B cell (primary cell): Measurements from ENCODE around the gene MUC4. TPM values are rescaled to one million over a fixed set of nuclear protein-coding genes. Genes with fewer than 3 reads are reported as not detected.

Experiments used
- ATAC-seq: fragments of 200-7000 bp; cut with Tn5 transposase; one replicate; pipeline ENCODE4 v1.10.0; 2021; ENCODE audit warnings: low read depth, mild to moderate bottlenecking, moderate number of reproducible peaks, moderate library complexity
- CTCF ChIA-PET: fragments of 350-600 bp; sonication (Branson Sonifier 250); formaldehyde crosslinking; loops from one replicate; lab custom pipeline; 2021; ENCODE audit warnings: antibody characterized with exemption, inconsistent platforms; lab: Charles Lee
- POLR2A ChIA-PET: fragments of 350-600 bp; sonication (Branson Sonifier 250); formaldehyde crosslinking; loops from one replicate; lab custom pipeline; 2021; ENCODE audit warnings: antibody characterized with exemption; lab: Charles Lee
- DNase-seq: peaks from one replicate; pipeline ENCODE4 v3.0.0; 2013
- H2AFZ ChIP-seq: 2 replicates; pipeline ENCODE4 v1.6.1; 2012; ENCODE audit warnings: mild to moderate bottlenecking, low read depth, low read length; ENCODE audit not compliant: insufficient read depth, poor library complexity, severe bottlenecking
- H3K27ac ChIP-seq, 2 donors: 1 replicate in 1 of 2; 2 replicates in 1 of 2; pipeline ENCODE4 v1.5.1; 2012 to 2013; ENCODE audit warnings: low read length in 2 of 2, mild to moderate bottlenecking in 2 of 2, moderate library complexity in 1 of 2
- H3K27me3 ChIP-seq, 4 experiments: fragments of 200-600 bp in 1 of 4; sonication (generic) in 1 of 4; replicated peaks in 1 of 4; 1 replicate in 2 of 4; 2 replicates in 2 of 4; pipeline versions ENCODE4 v1.6.1 to v1.7.0; 2013 to 2016; ENCODE audit warnings: low read length in 3 of 4, mild to moderate bottlenecking in 2 of 4, mixed read lengths in 1 of 4, moderate library complexity in 1 of 4; ENCODE audit not compliant: insufficient read depth in 4 of 4, control insufficient read depth in 3 of 4; ENCODE audit errors: control extremely low read depth in 1 of 4
- H3K36me3 ChIP-seq, 2 experiments: replicated peaks in 1 of 2; 1 replicate in 1 of 2; 2 replicates in 1 of 2; pipeline versions ENCODE4 v1.6.1 to v1.7.1; 2013; ENCODE audit warnings: low read length in 1 of 2; ENCODE audit not compliant: insufficient read depth in 2 of 2, control insufficient read depth in 1 of 2; ENCODE audit errors: control extremely low read depth in 1 of 2, extremely low read depth in 1 of 2
- H3K4me1 ChIP-seq, 2 donors: fragments of 200-600 bp in 1 of 2; sonication (generic) in 1 of 2; 1 replicate in 1 of 2; 2 replicates in 1 of 2; pipeline versions ENCODE4 v1.5.1 to v1.6.1; 2013 to 2017; ENCODE audit warnings: low read length in 2 of 2; ENCODE audit not compliant: control insufficient read depth in 2 of 2, insufficient read depth in 2 of 2
- H3K4me2 ChIP-seq: replicated peaks from 2 replicates; pipeline ENCODE3; 2012; ENCODE audit warnings: mild to moderate bottlenecking, low read depth, low read length; ENCODE audit not compliant: poor library complexity, severe bottlenecking
- H3K4me3 ChIP-seq, 5 experiments: fragments of 200-600 bp in 1 of 5; sonication (generic) in 1 of 5; 1 replicate in 3 of 5; 2 replicates in 2 of 5; pipeline versions ENCODE4 v1.5.1 to v1.7.0; 2011 to 2016; ENCODE audit warnings: low read length in 4 of 5, mild to moderate bottlenecking in 4 of 5, low read depth in 2 of 5, control low read depth in 1 of 5, moderate library complexity in 1 of 5; ENCODE audit not compliant: insufficient read depth in 1 of 5; ENCODE audit errors: control extremely low read depth in 1 of 5, extremely low read depth in 1 of 5
- H3K79me2 ChIP-seq: fragments of 200-600 bp; sonication (generic); one replicate; pipeline ENCODE4 v1.6.0; 2016; ENCODE audit warnings: low read length; ENCODE audit not compliant: control insufficient read depth, insufficient read depth
- H3K9ac ChIP-seq: fragments of 200-600 bp; sonication (generic); 2 replicates; pipeline ENCODE4 v1.6.1; 2017; ENCODE audit warnings: mild to moderate bottlenecking, low read length, moderate library complexity
- H3K9me3 ChIP-seq, 3 donors: one replicate each; pipeline versions ENCODE4 v1.6.1 to v1.7.1; 2013; ENCODE audit warnings: low read length in 2 of 3; ENCODE audit not compliant: control insufficient read depth in 2 of 3, insufficient read depth in 1 of 3; ENCODE audit errors: control extremely low read depth in 1 of 3
- H4K20me1 ChIP-seq: 2 replicates; pipeline ENCODE4 v1.6.0; 2012; ENCODE audit warnings: mild to moderate bottlenecking, low read length; ENCODE audit not compliant: insufficient read depth, control insufficient read depth, poor library complexity, severe bottlenecking
- H3K27ac Mint-ChIP-seq: one replicate; pipeline ENCODE4 v1.8.0; 2021; ENCODE audit warnings: mixed read lengths
- H3K27me3 Mint-ChIP-seq: one replicate; pipeline ENCODE4 v1.8.0; 2021; ENCODE audit warnings: mixed read lengths
- H3K4me1 Mint-ChIP-seq: one replicate; pipeline ENCODE4 v1.8.0; 2021; ENCODE audit warnings: mixed read lengths
- H3K4me3 Mint-ChIP-seq: one replicate; pipeline ENCODE4 v1.8.0; 2021; ENCODE audit warnings: mixed read lengths
- H3K9me3 Mint-ChIP-seq: one replicate; pipeline ENCODE4 v1.8.0; 2022; ENCODE audit warnings: mixed read lengths; ENCODE audit not compliant: insufficient read depth
- CTCF ChIP-seq: fragments of 200-600 bp; IDR thresholded peaks from one replicate; pipeline ENCODE4 v1.8.0; 2022; ENCODE audit warnings: antibody characterized with exemption, mild to moderate bottlenecking
- EZH2 ChIP-seq: IDR thresholded peaks from 2 replicates; pipeline ENCODE4 v1.6.1; 2012; ENCODE audit warnings: borderline replicate concordance, low read depth, mild to moderate bottlenecking, moderate library complexity, low read length; ENCODE audit not compliant: insufficient read depth, poor library complexity, severe bottlenecking
- WGBS: methylation state at CpG from one replicate; pipeline ENCODE4 v1.1.5; 2013; ENCODE audit warnings: missing lambda C conversion rate; ENCODE audit not compliant: insufficient coverage; 5-methylcytosine and 5-hydroxymethylcytosine counted together
- intact Hi-C: fragments of 100-400 bp; cut with micrococcal nuclease; formaldehyde crosslinking; loops from one replicate; pipeline ENCODE4 v1.10.0; 2022
- polyA plus RNA-seq: library from polyadenylated mRNA; depleted of rRNA; stranded (reverse); fragments of >200 nt; gene quantifications from 2 replicates; pipeline ENCODE4 v1.2.3, GENCODE V29; 2012
- total RNA-seq, 2 donors: library from RNA; stranded (reverse); fragments of 120-200 nt in 1 of 2; gene quantifications; 1 replicate in 1 of 2; 2 replicates in 1 of 2; pipeline versions ENCODE4 v1.2.3 to v1.2.4, GENCODE V29; 2013 to 2022

MUC4 gene
- total and polyA plus RNA-seq, 2 donors (not counting 1 experiment from before 2014, with no cell fraction given): 0.22 to 1.2 TPM

GRCh38 chr3:195860456-195860855 is 48.7 kb upstream of the MUC4 start:
- ChIA-PET CTCF (interaction anchor here (0.6 to 9.5 kb wide), 11 partner anchors 8 to 84 kb away, joined by 3 to 233 read pairs (median 6); no protein-coding TSS in a partner anchor), POLR2A (interaction anchor here (1.7 kb wide), 1 partner anchor 47 kb away, joined by 7 read pairs; no protein-coding TSS in a partner anchor)
- WGBS: 93% methylated on average over 3 of the region's 6 CpGs
- no peak overlapping the region for H3K27ac ChIP-seq
- Mint-ChIP-seq H3K4me3 (no peak overlapping the region), H3K27ac (no peak overlapping the region), H3K27me3 (peaks cover 2% of the 10 kb centered on the region), H3K9me3 (no peaks in the 10 kb centered on the region), H3K4me1 (peaks cover 11% of the 10 kb centered on the region)
- no peak overlapping the region for H3K4me3 ChIP-seq
- no peak overlapping the region for H2AFZ ChIP-seq
- no peaks in the 10 kb centered on the region for H3K79me2 ChIP-seq
- peaks cover 0 to 7% of the 10 kb centered on the region in 2 donors for H3K4me1 ChIP-seq
- peaks cover 0 to 3% (median 0%) of the 10 kb centered on the region in 4 experiments for H3K27me3 ChIP-seq
- no peak for ATAC-seq
- H3K9ac ChIP-seq: no peak overlapping the region
- no peaks in the 10 kb centered on the region for H3K9me3 ChIP-seq
- peaks cover 4% of the 10 kb centered on the region for H4K20me1 ChIP-seq
- H3K36me3 ChIP-seq: peaks cover 0 to 13% of the 10 kb centered on the region in 2 experiments
- no peak for DNase-seq
- no peak for TF ChIP-seq EZH2
- no peak for TF ChIP-seq CTCF
- intact Hi-C loops: no loop called here
- H3K4me2 ChIP-seq: no peak overlapping the region

DNA sequence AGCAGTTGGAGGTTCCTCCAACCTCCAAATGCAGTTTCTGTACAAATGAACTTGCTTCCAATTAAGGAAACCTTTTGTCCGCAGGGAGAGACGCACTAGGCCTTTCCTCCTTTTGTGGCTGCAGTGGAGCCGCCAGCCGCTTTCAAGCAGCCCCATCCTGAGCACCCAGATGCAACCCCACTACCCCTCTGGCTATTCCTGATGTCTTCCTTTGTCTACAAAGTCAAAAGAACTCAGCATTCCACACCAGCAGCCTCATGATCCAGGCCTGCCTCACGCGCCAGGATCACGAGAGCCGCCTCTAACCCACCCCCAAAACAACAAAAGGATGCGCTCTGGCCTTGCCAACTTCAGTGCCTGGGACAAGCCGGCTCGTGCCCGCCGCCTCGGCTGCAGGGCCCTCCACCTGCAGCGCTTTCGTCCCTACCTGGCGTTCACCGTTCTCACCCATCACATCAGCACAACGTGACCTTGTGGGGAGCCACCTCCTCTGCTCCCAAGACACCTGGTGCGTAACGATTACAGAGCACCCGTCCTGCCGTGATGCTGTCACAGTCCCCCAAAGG is 48.2 kb upstream of the MUC4 start:
- Histone ChIP-seq H3K9me3 (no peaks in the 10 kb centered on the region), H3K4me3 (peak overlapping the region in 1 of 5 experiments; percentile 40), H2AFZ (peak overlapping the region; percentile 58), H3K36me3 (peaks cover 0 to 13% of the 10 kb centered on the region in 2 experiments), H3K27ac (no peak overlapping the region), H3K9ac (peak overlapping the region; percentile 6), H4K20me1 (peaks cover 4% of the 10 kb centered on the region), H3K27me3 (peaks cover 0 to 3% (median 0%) of the 10 kb centered on the region in 4 experiments), H3K4me2 (peak overlapping the region; percentile 65), H3K79me2 (no peaks in the 10 kb centered on the region), H3K4me1 (peaks cover 0 to 7% of the 10 kb centered on the region in 2 donors)
- DNase-seq: no peak
- intact Hi-C loops: loop anchor here (1.0 to 10.0 kb wide), 4 partner anchors 34 to 235 kb away; no protein-coding TSS in a partner anchor
- TF ChIP-seq CTCF (no peak), EZH2 (no peak)
- Mint-ChIP-seq H3K4me1 (peaks cover 11% of the 10 kb centered on the region), H3K27me3 (peaks cover 4% of the 10 kb centered on the region), H3K4me3 (no peak overlapping the region), H3K9me3 (no peaks in the 10 kb centered on the region), H3K27ac (no peak overlapping the region)
- POLR2A ChIA-PET: interaction anchor here (1.0 to 1.8 kb wide), 3 partner anchors 35 to 55 kb away, joined by 4 read pairs; no protein-coding TSS in a partner anchor
- 89% methylated on average over 23 of the region's 23 CpGs for WGBS
- no peak for ATAC-seq
- CTCF ChIA-PET: interaction anchor here (0.6 to 9.5 kb wide), 14 partner anchors 10 to 80 kb away, joined by 3 to 233 read pairs (median 4); no protein-coding TSS in a partner anchor
